SK-N-MC (cell line): ENCODE measurements around the gene RNFT2.

ENCODE experiments used
- EZH2 ChIP-seq: fragments of 200-600 bp; sonication (generic); IDR thresholded peaks from one replicate; pipeline ENCODE4 v1.6.1; 2017; ENCODE audit warnings: antibody characterized with exemption
- POLR2AphosphoS5 ChIP-seq: IDR thresholded peaks from 2 replicates; pipeline ENCODE4 v1.6.1; 2012; ENCODE audit warnings: mild to moderate bottlenecking, low read depth, low read length, borderline replicate concordance

GRCh38 chr12:116881877-116882507 lies 143.9 kb downstream of the RNFT2 start:
- TF ChIP-seq POLR2AphosphoS5 (no peak), EZH2 (no peak)
